Psoas muscle (tissue), 8 donors: ENCODE data around the gene SHE. TPM values are rescaled to one million over a fixed set of nuclear protein-coding genes. Genes with fewer than 3 reads are reported as not detected.

Source experiments
- ATAC-seq, 4 donors: fragments of 200-7000 bp; cut with Tn5 transposase; one replicate each; pipeline ENCODE4 v1.9.1; 2020; ENCODE audit warnings: moderate library complexity in 3 of 4, mild to moderate bottlenecking in 2 of 4
- DNase-seq, 2 donors: peaks; one replicate each; pipeline ENCODE4 v3.0.0-alpha.2; 2020
- H3K27ac ChIP-seq: fragments of 200-600 bp; one replicate; pipeline ENCODE4 v1.8.0; 2022
- H3K27me3 ChIP-seq, 3 donors: fragments of 200-600 bp in 1 of 3; one replicate each; pipeline versions ENCODE4 v1.6.1 to v1.8.0; 2013 to 2022; ENCODE audit warnings: low read length in 2 of 3, mild to moderate bottlenecking in 2 of 3, moderate library complexity in 1 of 3; ENCODE audit not compliant: insufficient read depth in 3 of 3
- H3K36me3 ChIP-seq, 2 donors: fragments of 200-600 bp in 1 of 2; one replicate each; pipeline versions ENCODE4 v1.6.1 to v1.8.0; 2013 to 2022; ENCODE audit warnings: low read depth in 1 of 2, mild to moderate bottlenecking in 1 of 2, moderate library complexity in 1 of 2; ENCODE audit not compliant: insufficient read depth in 1 of 2
- H3K4me1 ChIP-seq: fragments of 200-600 bp; one replicate; pipeline ENCODE4 v1.8.0; 2022
- H3K4me3 ChIP-seq: fragments of 200-600 bp; one replicate; pipeline ENCODE4 v1.8.0; 2022; ENCODE audit warnings: mild to moderate bottlenecking
- H3K9me3 ChIP-seq: fragments of 200-600 bp; one replicate; pipeline ENCODE4 v1.8.0; 2022
- WGBS, 3 donors: extraction: QIAGEN DNeasy Blood & Tissue Kit; methylation state at CpG; one replicate each; pipeline versions ENCODE4 v1.1.6 to v1.1.7; 2013; 5-methylcytosine and 5-hydroxymethylcytosine counted together
- intact Hi-C, 2 donors: fragments of 100-400 bp; cut with DNase I; formaldehyde crosslinking; loops; one replicate each; pipeline versions ENCODE4 v1.11.0 to v1.14.2; 2022
- polyA plus RNA-seq, 3 donors: library from polyadenylated mRNA; stranded (reverse); fragments of 200-250 nt; gene quantifications; one replicate each; pipeline ENCODE4 v1.2.3, GENCODE V29; 2013
- total RNA-seq, 4 donors: library from RNA; stranded (reverse); fragmentation: NEBNext Ultra II Directional in 2 of 4; extraction: Animal tissue kit (Norgen Biotek cat#: 25700) in 2 of 4; gene quantifications; one replicate each; pipeline versions ENCODE4 v1.2.1 to v1.2.4, GENCODE V29; 2021 to 2023
- TF ChIP-seq, protein P1 (sequence below): fragments of 200-600 bp; IDR thresholded peaks from one replicate; pipeline ENCODE4 v1.8.0; 2022; ENCODE audit warnings: antibody characterized with exemption
- donor health status: healthy with polysubstance abuse.
- donor health status: DM: no; HTN: no; CAD: no; lungs with moderate emphysema.
- donor health status: Bipolar disorder and iron deficiency.
- donor health status: healthy.
- donor health status: DM: yes; HTN: yes; CAD: no.
- donor health status: DM: no; HTN: no; CAD: no.
- donor health status: DM: no; HTN: no; CAD: no.
- donor health status: DM: yes; HTN: yes; CAD: no.

The SHE gene
- total and polyA plus RNA-seq, 7 donors: 4.0 to 7.4 (median 6.2) TPM

DNA sequence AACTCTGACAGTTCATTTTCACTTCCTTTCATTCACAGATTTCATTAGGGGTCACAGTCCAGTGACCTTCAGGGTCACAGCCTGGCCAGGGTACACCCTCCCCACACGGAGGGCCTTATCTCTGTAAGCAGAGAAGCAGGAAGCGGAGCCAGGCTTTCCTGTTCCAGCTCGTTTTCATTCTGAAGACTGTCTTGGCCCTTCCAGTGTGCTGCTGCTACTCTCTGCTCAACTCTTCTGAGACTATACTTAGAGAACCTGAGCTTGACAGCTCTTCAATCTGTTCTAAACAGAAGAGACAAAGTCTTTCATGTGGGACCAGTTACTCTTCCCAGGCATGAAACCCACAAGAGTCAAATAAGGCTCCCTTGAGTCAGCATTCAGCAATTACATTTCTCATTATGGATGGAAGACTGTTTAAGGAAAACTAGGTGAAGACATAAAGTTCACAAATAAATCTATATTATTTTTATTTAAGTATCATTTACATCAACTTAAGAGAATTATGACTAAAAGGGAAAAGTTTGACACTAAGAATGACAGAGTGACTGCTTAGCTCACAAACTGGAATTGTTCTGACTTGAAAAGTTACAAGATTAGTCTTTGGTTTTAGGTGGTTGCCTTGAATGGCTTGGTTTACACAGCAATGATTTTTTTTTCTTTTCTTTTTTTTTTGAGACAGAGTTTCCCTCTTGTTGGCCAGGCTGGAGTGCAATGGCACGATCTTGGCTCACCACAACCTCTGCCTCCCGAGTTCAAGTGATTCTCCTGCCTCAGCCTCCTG lies 5.0 kb downstream of the SHE start:
- DNase-seq (peak in 1 of 2 donors; percentile 60), ATAC-seq (peak in 2 of 4 donors; percentile 40 to 52)
- H3K27me3 ChIP-seq: peaks cover 3 to 32% (median 10%) of the 10 kb centered on the region in 3 donors
- no peaks in the 10 kb centered on the region for H3K9me3 ChIP-seq
- no peaks in the 10 kb centered on the region for H3K4me1 ChIP-seq
- no peaks in the 10 kb centered on the region for H3K36me3 ChIP-seq
- TF ChIP-seq, protein P1, sequence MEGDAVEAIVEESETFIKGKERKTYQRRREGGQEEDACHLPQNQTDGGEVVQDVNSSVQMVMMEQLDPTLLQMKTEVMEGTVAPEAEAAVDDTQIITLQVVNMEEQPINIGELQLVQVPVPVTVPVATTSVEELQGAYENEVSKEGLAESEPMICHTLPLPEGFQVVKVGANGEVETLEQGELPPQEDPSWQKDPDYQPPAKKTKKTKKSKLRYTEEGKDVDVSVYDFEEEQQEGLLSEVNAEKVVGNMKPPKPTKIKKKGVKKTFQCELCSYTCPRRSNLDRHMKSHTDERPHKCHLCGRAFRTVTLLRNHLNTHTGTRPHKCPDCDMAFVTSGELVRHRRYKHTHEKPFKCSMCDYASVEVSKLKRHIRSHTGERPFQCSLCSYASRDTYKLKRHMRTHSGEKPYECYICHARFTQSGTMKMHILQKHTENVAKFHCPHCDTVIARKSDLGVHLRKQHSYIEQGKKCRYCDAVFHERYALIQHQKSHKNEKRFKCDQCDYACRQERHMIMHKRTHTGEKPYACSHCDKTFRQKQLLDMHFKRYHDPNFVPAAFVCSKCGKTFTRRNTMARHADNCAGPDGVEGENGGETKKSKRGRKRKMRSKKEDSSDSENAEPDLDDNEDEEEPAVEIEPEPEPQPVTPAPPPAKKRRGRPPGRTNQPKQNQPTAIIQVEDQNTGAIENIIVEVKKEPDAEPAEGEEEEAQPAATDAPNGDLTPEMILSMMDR: no peak
- intact Hi-C loops: no loop called here
- peak overlapping the region; percentile 41 for H3K27ac ChIP-seq
- WGBS, 3 donors: 44 to 56% (median 45%) methylated on average over 5 of the region's 5 CpGs
- peak overlapping the region; percentile 29 for H3K4me3 ChIP-seq

DNA sequence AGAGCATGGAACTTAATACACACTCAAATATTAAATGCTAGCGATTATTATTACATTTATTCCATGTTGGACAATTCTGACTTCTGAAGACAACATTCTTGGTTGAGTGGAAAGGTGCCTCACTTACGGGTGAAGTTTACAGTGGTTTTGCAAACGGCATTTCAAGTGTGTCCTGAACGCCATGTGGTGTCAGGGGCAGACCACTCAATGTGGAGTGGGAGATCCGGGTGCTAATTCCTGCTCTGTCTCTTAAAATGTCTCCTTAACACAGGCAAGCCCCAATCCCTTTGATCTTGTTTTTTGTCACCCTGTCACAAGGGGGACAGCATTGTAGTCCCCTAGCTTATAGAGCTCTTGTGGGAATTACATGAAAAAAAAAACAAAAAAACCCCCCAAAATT lies 5.8 kb downstream of the SHE start:
- 58 to 68% (median 68%) methylated on average over 5 of the region's 5 CpGs for WGBS, 3 donors
- peaks cover under 1% of the 10 kb centered on the region for H3K4me1 ChIP-seq
- ATAC-seq: no peak

DNA sequence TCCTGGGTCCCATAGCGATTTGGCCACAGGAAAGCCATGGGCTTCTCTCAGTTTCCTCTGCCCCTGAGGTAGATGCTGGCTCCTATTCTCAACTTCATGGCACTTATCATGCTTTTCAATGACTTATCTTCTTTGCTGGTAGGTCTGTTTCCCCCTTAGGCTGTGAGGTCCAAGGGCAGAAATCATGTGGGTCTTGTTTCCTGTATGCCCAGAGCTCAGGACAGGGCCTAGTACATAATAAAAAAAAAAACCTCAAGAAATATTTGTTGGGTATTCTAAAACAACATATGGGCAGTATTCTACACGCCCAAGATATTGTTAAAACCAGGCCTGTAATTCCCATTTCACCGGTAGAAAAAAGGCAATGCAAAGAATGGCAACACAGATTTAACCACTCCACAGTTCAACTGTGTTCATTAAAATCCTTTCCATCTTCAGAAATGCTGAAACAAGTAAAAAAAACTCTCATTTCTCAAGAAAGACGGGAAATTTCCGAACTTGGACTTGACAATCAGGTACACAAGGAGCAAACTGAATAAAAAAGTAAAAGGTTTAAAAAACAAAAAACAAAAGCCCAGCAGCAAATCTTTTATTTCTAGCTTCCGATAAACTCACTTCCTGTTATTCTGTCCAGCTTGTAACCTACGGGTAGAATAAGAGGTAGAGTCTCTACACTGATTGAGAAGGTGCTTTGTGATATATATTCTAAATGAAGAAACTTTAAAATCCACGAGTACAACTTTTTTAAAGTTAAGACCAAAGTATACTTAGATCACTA lies 6.5 kb downstream of the SHE start:
- Histone ChIP-seq H3K4me1 (peaks cover 3% of the 10 kb centered on the region), H3K27ac (peak overlapping the region; percentile 41), H3K9me3 (no peaks in the 10 kb centered on the region), H3K27me3 (peaks cover 3 to 18% (median 6%) of the 10 kb centered on the region in 3 donors), H3K4me3 (peak overlapping the region; percentile 29), H3K36me3 (no peaks in the 10 kb centered on the region)
- DNase-seq (no peak), ATAC-seq (no peak)
- intact Hi-C loops: no loop called here
- WGBS, 3 donors: 68 to 76% (median 73%) methylated on average over 8 of the region's 8 CpGs
- TF ChIP-seq, protein P1: no peak

More for the DNA sequence above, 5.8 kb downstream of the SHE start:
- H3K27me3 ChIP-seq: peaks cover 3 to 23% (median 9%) of the 10 kb centered on the region in 3 donors
- no peaks in the 10 kb centered on the region for H3K9me3 ChIP-seq
- TF ChIP-seq, protein P1: no peak
- H3K36me3 ChIP-seq: no peaks in the 10 kb centered on the region
- no peak for DNase-seq
- H3K27ac ChIP-seq: peak overlapping the region; percentile 41
- peak overlapping the region; percentile 29 for H3K4me3 ChIP-seq
- intact Hi-C loops: no loop called here

DNA sequence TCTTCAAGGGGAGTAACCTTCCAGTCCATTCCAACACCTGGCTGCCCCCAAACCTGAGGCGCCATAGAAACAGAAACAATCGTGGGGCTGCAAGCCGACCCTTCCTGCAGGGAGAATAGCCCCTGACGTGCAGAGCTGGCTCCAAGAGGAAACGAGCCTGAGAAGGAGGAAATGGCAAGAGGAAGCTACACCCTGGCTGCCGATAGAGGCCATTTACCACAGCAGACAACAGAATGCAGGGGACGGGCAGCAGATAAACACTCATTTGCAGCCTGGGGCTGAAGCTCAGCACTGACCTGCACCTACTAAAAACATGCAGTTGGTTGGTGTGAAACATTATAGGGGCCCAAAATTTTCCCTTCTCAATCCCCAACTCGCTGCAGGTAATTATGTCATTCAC lies 8.9 kb downstream of the SHE start:
- H3K4me3 ChIP-seq: peak overlapping the region; percentile 36
- DNase-seq: peak in 1 of 2 donors; percentile 27

More for the DNA sequence above, 8.9 kb downstream of the SHE start:
- TF ChIP-seq, protein P1: no peak
- H3K27me3 ChIP-seq: peaks cover 0 to 5% (median 0%) of the 10 kb centered on the region in 3 donors
- no peaks in the 10 kb centered on the region for H3K36me3 ChIP-seq
- 40 to 46% (median 41%) methylated on average over 8 of the region's 8 CpGs for WGBS, 3 donors
- peak in 2 of 4 donors; percentile 34 to 43 for ATAC-seq
- intact Hi-C loops: no loop called here
- H3K9me3 ChIP-seq: no peaks in the 10 kb centered on the region
- H3K27ac ChIP-seq: peak overlapping the region; percentile 41
- H3K4me1 ChIP-seq: peaks cover 3% of the 10 kb centered on the region
